Measurements from ENCODE around the gene KRT6A.
"Not testable (repeated sequence)": the region's sequence is repeated elsewhere in the genome, so short reads cannot be mapped to it uniquely, and the experiment has no call there.

Gene KRT6A

GRCh38 chr12:52524241-52524897, 31.3 kb upstream of the KRT6A start:
- DNase-seq: no peak

- no peak for DNase-seq
These were observed 30.8 kb upstream of the KRT6A start for GRCh38 chr12:52523824-52524223.

DNA sequence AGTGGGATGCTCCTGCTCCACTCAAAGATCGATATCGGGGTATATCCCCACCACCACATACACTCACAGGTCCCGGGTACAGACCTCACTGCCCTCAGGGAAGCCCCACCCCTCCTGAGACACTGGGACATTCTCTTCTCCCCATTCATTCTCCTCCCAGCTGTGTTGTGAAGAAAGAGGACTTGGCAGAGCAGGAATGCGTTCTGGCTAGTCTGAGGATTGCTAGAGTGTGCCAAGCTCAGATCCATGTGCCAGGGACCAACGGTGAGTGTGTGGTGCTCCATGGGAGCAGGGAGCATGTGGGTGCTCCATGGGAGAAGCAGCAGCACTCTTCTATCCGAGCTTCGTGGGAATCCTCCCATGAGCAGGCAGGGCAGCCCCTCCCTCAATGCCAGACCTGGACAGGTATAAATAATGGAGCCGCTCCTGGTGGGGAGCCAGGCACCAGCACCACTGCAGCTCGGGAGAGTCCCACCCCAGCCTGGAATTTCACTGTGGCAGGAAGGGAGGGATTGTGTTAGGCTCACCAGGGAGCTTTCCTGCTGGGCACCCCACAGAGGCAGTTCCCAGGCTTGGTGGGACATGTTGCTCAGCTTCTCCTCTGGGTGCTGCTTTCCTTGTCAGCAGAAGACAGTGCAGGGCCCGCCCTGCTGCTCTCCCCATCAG, 29.4 kb upstream of the KRT6A start:
- DNase-seq: no peak

DNA sequence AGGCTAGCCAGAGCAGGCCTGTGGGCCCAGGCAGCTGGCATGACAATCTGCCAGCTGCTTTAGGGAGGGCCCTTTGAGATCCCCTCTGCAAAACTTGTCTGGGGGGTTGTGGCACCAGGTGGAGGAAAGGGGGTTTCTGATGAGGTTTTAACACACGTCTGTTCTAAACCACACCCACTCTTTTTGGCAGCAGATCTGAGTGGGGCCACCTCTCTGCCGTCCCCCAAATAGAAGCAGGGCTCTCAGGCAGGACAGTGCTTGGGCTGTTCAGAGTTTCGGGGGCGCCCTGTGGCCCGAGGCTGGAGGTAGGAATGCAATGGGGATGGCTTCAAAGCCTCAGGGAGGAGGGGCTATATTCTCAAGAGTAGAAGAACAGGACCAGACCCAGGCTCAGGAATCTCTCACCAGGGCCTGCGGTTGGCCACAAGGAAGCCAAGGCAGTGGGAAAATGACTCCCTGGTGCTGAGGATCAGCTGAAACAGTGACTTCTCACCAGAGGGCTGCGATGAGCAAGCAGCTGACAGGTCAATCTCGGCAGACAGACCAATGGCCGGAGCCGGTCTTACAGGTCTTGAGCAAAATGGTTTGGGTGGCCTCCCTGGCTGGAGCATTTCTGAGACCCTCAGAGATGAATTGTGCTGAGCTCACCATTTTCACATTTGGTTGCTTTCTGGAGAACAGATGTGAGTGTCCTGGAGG, 28.7 kb upstream of the KRT6A start:
- DNase-seq: no peak

GRCh38 chr12:52521175-52521567, 28.1 kb upstream of the KRT6A start:
- DNase-seq: no peak

- no peak for DNase-seq
These were observed 27.0 kb upstream of the KRT6A start, which contains the start of gene KRT5 for GRCh38 chr12:52519826-52520662. Gene KRT5 (minus strand): TSS chr12:52520394. CDS start chr12:52520296, 98 bp downstream.

GRCh38 chr12:52519387-52519703, 26.3 kb upstream of the KRT6A start:
- DNase-seq: no peak

- no peak for DNase-seq
These were observed 25.7 kb upstream of the KRT6A start for GRCh38 chr12:52518574-52519386.

DNA sequence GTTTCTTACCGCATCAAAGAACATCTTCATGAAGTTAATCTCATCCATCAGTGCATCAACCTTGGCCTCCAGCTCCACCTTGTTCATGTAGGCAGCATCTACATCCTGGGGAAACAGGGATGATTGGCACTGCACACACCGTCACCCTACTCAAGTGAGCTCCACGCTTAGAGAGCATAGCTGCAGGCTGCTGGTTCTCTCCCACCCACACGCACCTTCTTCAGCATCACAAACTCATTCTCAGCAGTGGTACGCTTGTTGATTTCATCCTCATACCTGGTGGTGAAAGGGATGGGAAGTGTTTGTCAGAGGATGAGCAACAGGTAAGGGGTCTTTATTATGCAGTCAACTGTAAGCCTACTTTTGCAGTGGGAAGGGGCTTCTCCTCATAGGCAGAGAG, 24.8 kb upstream of the KRT6A start:
- no peak for DNase-seq

DNA sequence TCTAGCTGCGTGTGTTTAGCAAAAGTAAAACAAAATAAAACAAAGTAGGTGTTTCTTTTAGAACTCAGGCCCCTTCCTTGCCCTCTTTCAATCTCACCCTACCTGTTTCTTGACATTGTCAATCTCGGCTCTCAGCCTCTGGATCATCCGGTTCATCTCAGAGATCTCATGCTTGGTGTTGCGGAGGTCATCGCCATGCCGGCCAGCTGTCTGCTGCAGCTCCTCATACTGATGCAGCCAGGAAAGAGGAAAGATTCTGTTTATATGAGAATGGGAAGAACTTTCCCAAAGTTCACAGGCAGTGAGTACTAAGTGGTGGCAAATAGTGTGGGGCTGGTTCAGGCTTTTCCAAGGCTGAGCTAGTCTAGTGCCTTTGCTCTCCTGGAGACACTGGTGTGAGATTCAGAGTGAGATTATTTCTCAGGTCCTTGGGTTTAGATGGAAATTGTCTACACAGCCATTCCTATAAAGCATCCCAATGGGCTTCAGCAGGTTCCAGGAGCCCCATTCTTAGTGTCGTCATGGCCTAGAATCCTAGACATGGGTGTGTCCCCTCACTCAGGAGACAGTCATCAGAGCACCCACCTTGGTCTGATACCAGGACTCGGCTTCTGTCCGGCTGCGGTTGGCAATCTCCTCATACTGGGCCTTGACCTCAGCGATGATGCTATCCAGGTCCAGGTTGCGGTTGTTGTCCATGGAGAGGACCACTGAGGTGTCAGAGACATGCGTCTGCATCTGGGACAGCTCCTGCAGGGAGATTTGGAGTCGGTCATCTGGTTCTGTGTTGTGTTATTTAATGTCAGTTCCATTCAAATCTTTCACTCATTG, 24.2 kb upstream of the KRT6A start:
- DNase-seq: no peak

DNA sequence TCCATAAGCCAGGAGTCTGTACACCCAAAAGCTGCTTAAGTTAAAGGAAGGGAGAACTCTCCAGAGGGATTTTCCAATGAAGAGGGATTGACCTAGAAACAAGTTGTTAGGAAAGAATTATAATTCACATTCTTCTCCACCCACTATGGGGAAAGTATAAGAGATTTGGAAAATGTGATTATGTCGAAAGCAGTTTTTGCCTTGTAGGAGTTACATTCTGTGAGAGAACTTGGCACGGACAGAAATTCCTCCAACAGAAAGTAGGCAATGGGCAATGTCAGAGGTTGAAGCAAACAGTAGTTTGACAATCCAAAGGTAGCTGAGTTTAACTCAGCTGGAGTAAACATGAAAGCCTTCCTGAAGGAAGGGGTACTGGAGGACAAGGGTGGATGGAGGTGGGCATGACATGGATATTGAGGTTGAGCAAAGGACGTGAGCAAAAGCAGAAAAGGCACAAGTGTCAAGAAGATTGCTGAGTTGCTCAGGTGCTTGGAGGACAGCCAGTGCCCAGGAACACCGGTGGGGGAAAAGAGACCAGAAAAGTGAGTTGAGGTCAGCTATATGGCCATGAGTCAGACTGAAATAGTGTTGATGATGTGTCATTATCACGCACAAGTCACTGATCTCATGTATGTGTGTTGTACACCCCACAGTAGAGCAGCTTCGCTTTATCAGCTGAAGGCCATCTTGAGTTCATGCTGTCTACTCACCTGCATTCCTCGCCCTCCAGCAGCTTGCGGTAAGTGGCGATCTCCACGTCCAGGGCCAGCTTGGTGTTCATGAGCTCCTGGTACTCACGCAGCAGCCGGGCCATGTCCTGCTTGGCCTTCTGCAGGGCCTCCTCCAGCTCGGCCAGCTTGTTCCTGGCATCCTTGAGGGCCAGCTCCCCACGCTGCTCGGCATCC, 23.1 kb upstream of the KRT6A start:
- no peak for DNase-seq

GRCh38 chr12:52515319-52515646, 22.2 kb upstream of the KRT6A start:
- no peak for DNase-seq

GRCh38 chr12:52514471-52515318, 21.6 kb upstream of the KRT6A start:
- DNase-seq: no peak

GRCh38 chr12:52513736-52514135, 20.7 kb upstream of the KRT6A start:
- no peak for DNase-seq

- DNase-seq: no peak
These were observed 15.2 kb upstream of the KRT6A start for GRCh38 chr12:52508211-52508610.

GRCh38 chr12:52506858-52507715, 14.0 kb upstream of the KRT6A start:
- DNase-seq: no peak

GRCh38 chr12:52502877-52503276, 9.8 kb upstream of the KRT6A start:
- DNase-seq: no peak

- DNase-seq: no peak
These were observed 8.4 kb upstream of the KRT6A start for GRCh38 chr12:52501490-52501889.

DNA sequence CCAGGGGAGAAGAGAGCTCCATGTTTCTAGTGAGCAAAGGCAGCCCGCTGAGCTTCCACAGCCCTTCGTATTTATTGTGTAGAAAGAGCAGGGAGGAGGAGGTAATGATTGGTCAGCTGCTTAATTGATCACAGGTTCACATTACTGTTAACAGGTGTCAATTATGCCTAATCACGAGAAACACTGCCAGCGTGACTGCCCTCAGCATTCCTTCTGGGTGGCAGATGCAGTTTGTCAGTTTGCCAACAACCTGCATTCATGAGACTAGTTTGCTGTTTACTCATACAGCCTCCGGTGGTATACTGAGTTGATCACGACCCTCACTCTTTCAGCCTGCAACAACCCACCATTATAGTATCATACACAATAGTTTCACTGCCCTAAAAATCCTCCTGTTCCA, 7.5 kb upstream of the KRT6A start:
- DNase-seq: not testable (repeated sequence)

All from stimulated activated CD4-positive, alpha-beta T cell treated with anti-CD3 and anti-CD28 coated beads, Interleukin-4, amount 100 ng/mL, for 24 hours (primary cell).